NCI-H82 treated with DMSO at 0.1 percent for 48 hours (cell line): ENCODE measurements around the gene DCAF10.
A peak's percentile ranks its signal among the peaks of the same experiment; 100 is the strongest.
"Not testable (repeated sequence)": the region's sequence is repeated elsewhere in the genome, so short reads cannot be mapped to it uniquely, and the experiment has no call there.

ENCODE experiments used
- DNase-seq: peaks from one replicate; lab custom pipeline; 2025; ENCODE audit not compliant: unreplicated experiment; lab: John Stamatoyannopoulos, UW

The DCAF10 gene, protein sequence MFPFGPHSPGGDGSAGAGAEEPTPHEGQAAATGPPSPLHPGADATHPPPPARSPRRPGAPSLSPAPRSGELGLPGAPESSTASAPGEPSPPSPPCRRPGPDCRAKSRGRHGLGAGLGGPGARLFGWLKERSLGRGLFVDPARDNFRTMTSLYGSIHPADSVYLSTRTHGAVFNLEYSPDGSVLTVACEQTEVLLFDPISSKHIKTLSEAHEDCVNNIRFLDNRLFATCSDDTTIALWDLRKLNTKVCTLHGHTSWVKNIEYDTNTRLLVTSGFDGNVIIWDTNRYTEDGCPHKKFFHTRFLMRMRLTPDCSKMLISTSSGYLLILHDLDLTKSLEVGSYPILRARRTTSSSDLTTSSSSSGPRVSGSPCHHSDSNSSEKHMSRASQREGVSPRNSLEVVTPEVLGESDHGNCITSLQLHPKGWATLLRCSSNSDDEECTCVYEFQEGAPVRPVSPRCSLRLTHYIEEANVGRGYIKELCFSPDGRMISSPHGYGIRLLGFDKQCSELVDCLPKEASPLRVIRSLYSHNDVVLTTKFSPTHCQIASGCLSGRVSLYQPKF

DNA sequence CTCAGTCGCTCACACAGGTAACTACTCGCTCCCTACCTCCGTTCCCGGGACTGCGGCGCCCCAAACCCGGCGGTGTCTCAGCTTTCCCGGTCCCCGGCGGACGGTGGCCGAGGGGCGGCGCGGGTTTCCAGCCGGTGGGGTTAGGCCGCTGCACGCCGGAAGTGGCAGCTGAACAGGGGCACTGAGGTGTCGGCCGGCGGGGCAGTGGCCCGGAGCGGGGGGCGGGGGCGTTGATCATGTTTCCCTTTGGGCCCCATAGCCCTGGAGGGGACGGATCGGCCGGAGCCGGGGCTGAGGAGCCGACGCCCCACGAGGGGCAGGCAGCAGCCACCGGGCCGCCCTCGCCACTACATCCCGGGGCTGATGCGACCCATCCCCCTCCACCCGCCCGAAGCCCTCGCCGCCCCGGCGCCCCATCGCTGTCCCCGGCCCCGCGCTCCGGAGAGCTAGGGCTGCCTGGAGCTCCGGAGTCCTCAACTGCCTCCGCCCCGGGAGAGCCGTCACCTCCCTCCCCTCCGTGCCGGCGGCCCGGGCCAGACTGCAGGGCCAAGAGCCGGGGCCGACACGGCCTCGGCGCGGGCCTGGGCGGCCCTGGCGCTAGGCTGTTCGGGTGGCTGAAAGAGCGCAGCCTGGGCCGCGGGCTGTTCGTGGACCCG is at the start of gene DCAF10:
TSS of gene DCAF10 (plus strand) at position 167 of the 656 bp plus-strand sequence. CDS start at position 237, 70 bp downstream.
- peak; percentile 59 for DNase-seq

DNA sequence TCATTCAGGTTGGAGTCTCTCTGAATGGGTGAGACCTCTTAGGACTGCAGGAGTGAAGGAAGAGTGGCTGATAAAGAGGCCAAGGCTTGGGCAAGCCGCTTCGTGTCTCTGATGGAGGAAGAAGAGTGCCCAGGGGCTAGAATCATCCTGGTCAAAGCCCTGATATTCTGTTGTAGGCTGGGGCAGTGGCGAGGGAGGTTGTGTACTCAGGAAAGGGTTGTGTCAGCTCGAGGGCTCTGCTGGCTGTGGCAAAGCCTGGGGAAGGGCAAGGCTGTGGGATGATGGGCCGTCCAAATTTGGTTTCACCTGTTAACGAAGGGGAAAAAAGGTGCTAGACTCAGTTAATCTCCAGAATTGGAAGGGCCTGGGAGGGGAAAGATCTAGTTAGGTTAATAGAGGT is 49.4 kb upstream of the DCAF10 start:
- no peak for DNase-seq

DNA sequence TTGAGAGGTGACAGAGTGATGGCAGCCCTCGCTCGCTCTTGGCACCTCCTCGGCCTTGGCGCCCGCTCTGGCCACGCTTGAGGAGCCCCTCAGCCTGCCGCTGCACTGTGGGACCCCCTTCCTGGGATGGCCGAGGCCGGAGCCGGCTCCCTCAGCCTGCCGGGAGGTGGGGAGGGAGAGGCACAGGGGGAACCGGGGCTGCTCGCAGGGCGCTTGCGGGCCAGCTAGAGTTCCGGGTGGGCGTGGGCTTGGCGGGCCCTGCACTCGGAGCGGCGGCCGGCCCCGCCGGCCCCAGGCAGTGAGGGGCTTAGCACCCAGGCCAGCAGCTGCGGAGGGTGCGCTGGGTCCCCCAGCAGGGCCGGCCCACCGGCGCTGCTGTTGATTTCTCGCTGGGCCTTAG is 48.9 kb upstream of the DCAF10 start:
- DNase-seq: not testable (repeated sequence)

DNA sequence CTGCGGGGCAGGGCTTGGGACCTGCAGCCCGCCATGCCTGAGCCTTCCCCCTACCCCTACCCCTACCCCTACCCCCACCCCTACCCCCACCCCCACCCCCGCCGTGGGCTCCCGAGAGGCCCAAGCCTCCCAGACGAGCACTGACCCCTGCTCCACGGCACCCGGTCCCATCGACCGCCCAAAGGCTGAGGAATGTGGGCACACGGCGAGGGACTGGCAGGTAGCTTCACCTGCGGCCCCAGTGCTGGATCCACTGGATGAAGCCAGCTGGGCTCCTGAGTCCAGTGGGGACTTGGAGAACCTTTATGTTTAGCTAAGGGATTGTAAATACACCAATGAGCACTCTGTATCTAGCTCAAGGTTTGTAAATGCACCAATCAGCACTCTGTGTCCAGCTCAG is 48.5 kb upstream of the DCAF10 start:
- DNase-seq: not testable (repeated sequence)

DNA sequence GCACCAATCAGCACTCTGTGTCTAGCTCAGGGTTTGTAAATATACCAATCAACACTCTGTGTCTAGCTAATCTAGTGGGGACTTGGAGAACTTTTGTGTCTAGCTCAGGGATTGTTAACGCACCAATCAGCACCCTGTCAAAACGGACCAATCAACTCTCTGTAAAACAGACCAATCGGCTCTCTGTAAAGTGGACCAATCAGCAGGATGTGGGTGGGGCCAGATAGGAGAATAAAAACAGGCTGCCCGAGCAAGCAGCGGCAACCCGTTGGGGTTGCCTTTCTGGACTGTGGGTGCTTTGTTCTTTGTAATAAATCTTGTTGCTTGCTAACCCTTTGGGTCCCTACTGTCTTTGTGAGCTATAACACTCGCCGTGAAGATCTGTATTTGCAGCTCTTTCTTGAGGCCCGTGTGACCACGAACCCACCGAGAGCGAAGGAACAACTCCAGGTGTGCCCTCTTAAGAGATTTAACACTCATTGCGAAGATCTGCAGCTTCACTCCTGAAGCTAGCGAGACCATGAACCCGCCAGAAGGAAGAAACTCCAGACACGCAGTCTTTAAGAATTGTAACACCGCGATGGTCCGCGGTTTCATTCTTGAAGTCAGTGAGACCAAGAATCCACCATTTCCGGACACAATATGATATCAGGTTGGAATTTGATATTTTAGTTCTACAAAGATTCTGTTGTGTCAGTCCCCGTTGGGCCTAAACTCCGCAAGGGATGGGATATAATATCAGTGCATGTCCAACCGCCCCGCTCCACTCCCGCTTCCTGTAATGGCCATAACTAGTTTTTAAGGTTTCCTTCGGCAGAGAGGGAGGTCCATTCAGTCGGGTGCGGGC is 47.7 kb upstream of the DCAF10 start:
- DNase-seq: no peak

DNA sequence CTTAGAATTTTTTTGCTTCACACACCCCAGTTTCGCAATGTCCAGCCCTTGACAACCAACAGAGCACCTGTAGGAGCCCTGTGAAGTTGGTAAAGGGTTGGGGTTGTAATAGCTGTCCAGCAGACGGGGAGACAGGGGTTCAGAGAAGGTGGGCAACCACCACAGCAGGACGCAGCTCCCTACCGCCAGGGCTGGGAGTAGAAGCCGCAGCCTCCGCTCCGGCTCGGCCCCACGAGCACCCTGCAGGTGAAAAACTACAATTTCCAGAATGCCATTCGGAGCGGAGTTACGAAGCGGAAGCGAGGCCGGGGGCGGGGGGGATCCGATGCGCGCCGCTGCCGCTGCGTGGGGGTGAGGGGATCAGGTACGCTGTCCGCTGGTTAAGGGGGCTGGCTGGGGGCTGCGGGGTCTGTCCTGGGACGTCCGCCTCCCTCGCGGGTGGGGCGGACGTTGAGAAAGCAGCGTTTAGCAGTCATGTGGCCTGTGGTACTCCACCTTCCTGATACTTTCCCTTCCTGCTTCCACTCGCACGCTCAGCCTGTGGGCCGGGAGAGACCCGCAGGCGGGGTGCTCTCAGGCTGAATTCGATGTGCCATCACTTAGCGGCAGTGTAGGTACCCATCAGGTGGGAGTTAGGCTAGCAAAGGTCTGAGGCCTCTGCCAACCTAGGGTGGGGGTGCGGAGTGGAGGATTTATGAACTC is 47.0 kb upstream of the DCAF10 start, which contains the start of gene TRMT10B:
TSS of gene TRMT10B (plus strand) at position 317 of the 702 bp plus-strand sequence. CDS start 8,127 bp downstream, outside the sequence.
- peak; percentile 26 for DNase-seq

DNA sequence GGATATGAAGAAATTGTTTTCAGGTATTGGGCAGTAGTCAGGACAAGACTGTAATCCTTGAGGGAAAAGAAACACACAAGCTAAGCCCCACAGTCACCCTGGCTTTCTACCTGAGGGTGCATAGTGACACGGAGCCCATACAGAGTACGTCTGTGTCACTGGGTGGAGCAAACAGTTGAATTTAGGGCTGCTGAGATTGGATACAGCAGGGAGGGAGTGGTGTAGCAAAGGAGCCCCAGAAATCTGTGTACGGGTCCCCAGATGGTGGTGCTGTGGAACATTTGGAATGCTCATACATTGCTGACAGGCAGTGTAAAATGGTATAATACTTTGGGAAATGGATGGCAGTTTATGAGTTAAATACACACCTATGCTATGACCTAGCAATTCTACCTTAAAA is 41.9 kb upstream of the DCAF10 start:
- no peak for DNase-seq

DNA sequence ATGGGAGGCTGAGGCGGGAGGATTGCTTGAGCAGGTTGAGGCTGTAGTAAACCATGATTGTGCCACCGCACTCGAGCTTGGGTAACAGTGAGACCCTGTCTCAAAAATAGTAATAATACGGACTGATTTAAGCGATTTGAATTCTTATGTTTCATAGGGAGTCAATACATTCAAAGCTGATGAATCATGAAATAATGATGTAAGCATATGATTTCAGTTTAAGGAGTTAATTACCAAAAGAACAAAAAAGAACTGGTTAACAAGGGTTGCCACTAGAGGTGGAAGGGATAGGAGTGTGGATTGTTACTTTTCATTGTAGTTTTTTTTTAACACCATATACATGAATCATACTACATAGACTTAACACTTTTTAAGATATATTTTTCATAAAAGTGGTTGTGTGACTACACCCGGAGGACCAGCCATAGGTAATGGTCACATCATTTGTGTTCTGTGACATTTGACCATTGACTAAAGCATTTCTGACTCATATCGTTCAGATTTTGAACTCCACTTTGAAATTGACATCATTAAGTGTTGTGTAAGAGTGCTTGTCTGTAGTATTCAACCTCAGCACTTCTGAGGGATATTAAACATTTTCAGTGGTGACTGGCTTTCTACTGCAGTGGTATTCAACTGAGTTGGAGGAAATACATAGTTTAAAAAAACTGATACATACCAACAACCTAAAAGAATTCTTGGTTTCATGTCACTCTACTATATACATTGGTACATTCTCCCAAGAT is 40.0 kb upstream of the DCAF10 start:
- DNase-seq: no peak

DNA sequence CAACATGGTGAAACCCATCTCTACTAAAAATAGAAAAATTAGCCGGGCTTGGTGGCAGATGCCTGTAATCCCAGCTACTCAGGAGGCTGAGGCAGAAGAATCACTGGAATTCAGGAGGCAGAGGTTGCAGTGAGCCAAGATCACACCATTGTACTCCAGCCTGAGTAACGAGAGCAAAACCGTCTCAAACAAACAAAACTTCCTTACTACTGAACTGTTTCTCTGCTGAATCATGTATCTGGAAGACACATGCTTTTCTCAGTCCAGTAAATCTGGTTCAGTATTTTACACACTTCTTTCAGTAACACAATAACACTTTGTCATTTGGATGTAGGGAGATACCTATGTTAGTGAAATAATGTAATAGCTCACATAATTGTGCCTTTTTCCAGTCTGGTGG is 39.1 kb upstream of the DCAF10 start:
- DNase-seq: no peak

DNA sequence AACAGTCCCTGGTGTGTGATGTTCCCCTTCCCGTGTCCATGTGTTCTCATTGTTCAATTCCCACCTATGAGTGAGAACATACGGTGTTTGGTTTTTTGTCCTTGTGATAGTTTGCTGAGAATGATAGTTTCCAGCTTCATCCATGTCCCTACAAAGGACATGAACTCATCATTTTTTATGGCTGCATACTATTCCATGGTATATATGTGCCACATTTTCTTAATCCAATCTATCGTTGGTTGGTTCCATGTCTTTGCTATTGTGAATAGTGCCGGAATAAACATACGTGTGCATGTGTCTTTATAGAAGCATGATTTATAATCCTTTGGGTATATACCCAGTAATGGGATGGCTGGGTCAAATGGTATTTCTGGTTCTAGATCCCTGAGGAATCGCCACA is 35.3 kb upstream of the DCAF10 start:
- not testable (repeated sequence) for DNase-seq

DNA sequence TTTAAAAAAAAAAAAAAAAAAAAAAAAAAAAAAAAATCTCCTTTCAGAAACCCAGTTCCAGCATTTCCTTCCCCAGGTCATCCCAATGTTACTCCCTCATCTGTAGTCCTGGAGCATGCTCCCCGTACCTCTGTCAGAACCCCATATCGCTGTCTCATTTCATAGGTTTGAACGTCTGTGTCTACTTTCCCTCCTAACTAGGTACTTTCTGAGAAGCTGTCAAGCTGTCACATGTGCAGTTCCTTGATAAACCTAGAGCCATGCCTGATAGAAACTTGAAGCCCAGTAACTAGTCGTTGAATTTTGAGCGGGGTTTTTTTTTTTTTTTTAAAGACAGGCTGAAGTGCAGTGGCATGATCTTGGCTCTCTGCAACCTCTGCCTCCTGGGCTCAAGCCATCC is 31.3 kb upstream of the DCAF10 start:
- DNase-seq: no peak

DNA sequence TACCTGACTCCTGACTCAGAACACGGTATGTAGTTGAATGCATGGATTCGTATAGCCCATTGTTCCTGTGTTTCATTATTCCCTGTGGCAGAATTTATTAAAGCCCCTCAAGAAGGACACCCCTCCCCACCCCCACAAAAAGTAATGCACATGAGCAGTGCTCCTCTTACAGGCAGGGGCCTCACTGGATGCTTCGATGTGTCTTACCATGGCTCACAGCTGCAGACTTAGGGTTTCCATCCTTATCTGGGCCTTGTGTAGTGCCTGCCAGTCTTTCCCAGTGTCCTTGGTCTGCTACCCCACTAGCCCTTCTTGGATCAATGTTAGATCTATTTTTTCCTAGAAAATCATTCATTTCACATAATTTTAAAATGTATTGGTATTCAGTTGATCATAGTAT is 30.6 kb upstream of the DCAF10 start:
- no peak for DNase-seq

DNA sequence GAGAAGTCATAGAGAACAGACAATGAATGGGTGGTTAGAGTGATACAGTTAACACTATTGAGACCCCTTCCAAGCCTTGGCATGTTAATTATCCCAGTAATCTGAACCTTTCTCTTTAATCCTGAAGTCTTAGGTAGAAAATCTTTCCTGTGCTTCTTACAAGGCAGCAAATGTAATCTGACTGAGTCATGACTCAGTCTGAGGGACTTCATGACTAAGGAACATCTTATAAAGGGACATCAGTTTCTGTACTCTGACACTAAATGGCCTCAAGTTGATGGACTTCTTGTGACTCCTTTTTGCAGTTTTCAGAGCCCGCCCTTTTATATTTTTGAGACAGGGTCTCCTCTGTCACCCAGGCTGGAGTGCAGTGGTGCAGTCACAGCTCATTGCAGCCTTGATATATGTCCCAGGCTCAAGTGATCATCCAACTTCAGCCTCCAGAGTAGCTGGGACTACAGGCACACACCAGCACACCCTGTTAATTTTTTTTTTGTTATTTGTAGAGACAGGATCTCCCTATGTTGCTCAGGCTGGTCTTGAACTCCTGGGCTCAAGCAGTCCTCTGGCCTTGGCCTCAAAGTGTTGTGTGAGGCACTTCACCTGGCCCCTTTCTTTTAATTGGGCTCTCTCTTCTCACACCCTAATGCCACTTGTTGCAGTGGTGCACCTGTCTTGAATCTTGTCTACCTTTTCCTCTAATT is 25.2 kb upstream of the DCAF10 start:
- DNase-seq: no peak

DNA sequence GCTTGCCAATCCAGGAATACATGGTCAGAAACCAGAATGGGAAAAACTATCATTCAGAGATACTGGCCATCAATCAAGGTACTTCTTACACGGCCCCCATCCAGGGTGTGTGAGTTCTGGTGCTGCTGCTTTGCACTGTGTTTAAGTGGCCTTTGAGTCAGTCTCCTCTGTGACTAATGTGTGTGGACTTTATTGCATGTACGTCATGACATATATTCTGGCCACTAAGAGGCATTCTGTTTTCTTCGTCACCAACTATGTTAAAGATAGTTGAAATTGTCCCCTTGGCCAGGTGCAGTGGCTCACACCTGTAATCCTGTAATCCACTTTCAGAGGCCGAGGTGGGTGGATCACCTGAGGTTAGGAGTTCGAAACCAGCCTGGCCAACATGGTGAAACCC is 24.3 kb upstream of the DCAF10 start:
- DNase-seq: no peak

DNA sequence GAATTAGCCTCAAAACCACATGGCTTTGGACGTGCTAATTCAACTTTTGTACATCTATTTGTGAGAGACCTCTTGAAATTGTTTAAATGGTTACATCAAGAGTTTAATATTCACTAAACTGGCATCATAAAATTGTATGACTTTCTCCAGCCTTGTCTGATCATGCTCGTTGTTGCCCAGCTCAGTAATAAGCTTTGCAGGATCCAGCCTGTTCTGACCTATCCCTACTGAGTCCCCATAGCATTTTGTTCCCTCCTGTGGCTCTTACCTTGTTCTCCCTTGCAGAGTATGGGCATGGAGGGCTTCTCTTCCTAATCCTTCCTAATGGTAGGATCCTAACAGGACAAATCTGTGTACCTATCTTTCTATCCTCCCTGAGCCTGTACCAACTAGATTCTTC is 22.1 kb upstream of the DCAF10 start:
- no peak for DNase-seq

DNA sequence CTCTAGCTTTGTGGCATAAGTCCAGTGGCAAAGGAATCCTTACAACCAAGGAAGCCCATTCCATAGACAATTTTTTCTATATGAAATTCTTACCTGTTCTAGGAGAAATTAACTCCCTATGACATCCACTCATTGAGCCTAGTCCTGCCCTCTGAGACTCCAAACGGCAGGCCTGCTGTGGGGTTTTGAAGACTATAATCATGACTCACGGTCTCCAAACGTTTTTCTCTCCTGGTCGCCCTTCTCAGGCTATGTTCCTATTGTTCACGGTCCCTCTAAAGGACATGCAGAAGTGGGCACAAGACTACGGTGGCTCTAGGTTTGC is 16.3 kb upstream of the DCAF10 start:
- no peak for DNase-seq

DNA sequence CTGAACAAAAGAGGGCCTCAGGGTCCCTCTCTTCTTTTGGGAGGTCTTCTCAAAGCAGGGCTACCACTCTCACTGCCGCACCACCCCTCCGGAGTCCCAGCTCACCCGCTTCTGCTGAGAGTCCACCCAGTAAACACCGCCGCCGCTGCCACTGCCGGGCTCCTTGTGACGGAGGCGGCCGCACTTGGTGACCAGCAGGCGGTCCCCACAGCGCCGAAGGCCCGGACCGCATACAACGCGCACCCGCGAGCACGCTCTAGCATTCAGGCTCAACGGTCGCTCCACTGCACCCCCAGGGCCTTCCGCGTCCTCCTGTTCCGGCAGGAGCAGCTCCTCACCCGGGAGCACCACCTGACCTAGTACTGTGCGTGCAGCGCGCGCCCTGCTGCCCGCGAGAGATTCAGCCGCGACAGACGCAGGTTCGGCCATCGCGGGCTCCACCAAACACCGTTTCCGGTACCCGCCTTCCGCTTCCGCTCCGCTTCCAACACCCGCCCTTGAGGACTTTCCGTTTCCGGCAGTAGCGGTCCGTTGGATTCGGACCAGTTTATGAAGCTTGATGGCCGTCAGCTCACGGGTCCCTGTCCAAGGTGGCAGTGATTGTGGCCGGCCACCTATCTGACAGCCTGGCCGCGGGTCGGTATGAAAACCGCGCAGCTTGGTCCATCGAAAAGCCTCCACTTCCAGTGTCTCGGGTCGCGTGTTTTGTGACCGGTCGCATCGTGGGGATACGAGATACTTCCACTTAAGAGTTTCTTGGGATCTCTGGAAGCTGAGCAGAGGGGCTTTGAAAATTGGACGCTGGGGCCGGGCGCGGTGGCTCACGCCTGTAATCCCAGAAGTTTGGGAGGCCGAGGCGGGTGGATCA is 15.7 kb upstream of the DCAF10 start, which contains the start of gene EXOSC3:
TSS of gene EXOSC3 (minus strand) at position 449 of the 868 bp plus-strand sequence. CDS start at position 429, 20 bp downstream.
- peak; percentile 63 for DNase-seq

DNA sequence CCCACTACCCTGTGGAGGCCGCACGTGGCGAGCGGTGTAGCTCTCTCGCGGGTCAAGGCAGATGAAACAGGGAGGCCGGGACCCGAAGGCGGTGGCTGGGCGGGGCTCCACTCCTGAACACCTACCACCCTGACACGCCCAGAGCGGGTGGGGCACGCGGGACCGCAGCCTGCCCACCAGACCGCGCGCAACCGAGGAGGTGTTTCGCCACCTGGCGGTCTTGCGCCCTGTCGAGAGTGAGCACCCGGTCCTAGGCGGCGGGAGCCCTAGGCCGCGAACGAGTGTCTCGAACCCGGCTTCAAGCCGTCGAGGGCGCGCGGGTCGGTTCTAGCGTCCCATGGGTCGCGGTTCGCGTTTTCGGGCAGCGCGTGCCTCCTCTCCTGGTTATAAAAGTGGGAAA is 13.5 kb upstream of the DCAF10 start:
- DNase-seq: no peak
